ENCODE data around the gene TMEM106B. TPM values are rescaled to one million over a fixed set of nuclear protein-coding genes. Genes with fewer than 3 reads are reported as not detected.

TMEM106B gene
- total and polyA plus RNA-seq, 2 experiments from 2014 or later, result 20.1 to 42.8 TPM

GRCh38 chr7:12209221-12209620 is 1.9 kb upstream of the TMEM106B start:
- H3K27ac Mint-ChIP-seq, result no peak overlapping the region
- H3F3A ChIP-seq (replicated peaks; ENCODE audit: low read depth), result 0 out of 2 replicates have a peak, but pooled peaks cover 5% of the 10 kb centered on the region
- TF ChIP-seq NANOG (IDR thresholded peaks at IDR 0.05; ENCODE audit: borderline replicate concordance) (no peak), ZNF114 (CRISPR knock-in tag; IDR thresholded peaks at IDR 0.05) (no peak)
- TF ChIP-seq, protein P1, sequence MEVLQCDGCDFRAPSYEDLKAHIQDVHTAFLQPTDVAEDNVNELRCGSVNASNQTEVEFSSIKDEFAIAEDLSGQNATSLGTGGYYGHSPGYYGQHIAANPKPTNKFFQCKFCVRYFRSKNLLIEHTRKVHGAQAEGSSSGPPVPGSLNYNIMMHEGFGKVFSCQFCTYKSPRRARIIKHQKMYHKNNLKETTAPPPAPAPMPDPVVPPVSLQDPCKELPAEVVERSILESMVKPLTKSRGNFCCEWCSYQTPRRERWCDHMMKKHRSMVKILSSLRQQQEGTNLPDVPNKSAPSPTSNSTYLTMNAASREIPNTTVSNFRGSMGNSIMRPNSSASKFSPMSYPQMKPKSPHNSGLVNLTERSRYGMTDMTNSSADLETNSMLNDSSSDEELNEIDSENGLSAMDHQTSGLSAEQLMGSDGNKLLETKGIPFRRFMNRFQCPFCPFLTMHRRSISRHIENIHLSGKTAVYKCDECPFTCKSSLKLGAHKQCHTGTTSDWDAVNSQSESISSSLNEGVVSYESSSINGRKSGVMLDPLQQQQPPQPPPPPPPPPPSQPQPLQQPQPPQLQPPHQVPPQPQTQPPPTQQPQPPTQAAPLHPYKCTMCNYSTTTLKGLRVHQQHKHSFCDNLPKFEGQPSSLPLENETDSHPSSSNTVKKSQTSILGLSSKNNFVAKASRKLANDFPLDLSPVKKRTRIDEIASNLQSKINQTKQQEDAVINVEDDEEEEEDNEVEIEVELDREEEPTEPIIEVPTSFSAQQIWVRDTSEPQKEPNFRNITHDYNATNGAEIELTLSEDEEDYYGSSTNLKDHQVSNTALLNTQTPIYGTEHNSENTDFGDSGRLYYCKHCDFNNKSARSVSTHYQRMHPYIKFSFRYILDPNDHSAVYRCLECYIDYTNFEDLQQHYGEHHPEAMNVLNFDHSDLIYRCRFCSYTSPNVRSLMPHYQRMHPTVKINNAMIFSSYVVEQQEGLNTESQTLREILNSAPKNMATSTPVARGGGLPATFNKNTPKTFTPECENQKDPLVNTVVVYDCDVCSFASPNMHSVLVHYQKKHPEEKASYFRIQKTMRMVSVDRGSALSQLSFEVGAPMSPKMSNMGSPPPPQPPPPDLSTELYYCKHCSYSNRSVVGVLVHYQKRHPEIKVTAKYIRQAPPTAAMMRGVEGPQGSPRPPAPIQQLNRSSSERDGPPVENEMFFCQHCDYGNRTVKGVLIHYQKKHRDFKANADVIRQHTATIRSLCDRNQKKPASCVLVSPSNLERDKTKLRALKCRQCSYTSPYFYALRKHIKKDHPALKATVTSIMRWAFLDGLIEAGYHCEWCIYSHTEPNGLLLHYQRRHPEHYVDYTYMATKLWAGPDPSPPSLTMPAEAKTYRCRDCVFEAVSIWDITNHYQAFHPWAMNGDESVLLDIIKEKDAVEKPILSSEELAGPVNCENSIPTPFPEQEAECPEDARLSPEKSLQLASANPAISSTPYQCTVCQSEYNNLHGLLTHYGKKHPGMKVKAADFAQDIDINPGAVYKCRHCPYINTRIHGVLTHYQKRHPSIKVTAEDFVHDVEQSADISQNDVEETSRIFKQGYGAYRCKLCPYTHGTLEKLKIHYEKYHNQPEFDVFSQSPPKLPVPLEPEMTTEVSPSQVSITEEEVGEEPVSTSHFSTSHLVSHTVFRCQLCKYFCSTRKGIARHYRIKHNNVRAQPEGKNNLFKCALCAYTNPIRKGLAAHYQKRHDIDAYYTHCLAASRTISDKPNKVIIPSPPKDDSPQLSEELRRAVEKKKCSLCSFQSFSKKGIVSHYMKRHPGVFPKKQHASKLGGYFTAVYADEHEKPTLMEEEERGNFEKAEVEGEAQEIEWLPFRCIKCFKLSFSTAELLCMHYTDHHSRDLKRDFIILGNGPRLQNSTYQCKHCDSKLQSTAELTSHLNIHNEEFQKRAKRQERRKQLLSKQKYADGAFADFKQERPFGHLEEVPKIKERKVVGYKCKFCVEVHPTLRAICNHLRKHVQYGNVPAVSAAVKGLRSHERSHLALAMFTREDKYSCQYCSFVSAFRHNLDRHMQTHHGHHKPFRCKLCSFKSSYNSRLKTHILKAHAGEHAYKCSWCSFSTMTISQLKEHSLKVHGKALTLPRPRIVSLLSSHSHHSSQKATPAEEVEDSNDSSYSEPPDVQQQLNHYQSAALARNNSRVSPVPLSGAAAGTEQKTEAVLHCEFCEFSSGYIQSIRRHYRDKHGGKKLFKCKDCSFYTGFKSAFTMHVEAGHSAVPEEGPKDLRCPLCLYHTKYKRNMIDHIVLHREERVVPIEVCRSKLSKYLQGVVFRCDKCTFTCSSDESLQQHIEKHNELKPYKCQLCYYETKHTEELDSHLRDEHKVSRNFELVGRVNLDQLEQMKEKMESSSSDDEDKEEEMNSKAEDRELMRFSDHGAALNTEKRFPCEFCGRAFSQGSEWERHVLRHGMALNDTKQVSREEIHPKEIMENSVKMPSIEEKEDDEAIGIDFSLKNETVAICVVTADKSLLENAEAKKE (CRISPR knock-in tag; IDR thresholded peaks at IDR 0.05), result no peak
- no peaks in the 10 kb centered on the region for H3K36me3 ChIP-seq (ENCODE audit: insufficient read depth)
- H2AFZ ChIP-seq, result no peak overlapping the region
- peaks cover 10% of the 10 kb centered on the region for H3K4me1 ChIP-seq (ENCODE audit: insufficient read depth)
- H3K36me3 Mint-ChIP-seq (ENCODE audit: low read depth), result no peaks in the 10 kb centered on the region
- H3K27me3 Mint-ChIP-seq (ENCODE audit: insufficient read depth, low read depth, poor library complexity), result peaks cover 6% of the 10 kb centered on the region
- no peaks in the 10 kb centered on the region for H4K20me1 ChIP-seq (replicated peaks; ENCODE audit: insufficient read depth)
- no peaks in the 10 kb centered on the region for H3K9me2 ChIP-seq (ENCODE audit: insufficient read depth)
- H3K27ac ChIP-seq (ENCODE audit: low read depth), result no peak overlapping the region
- DNase-seq (ENCODE audit: low spot score) (no peak), ATAC-seq (no peak)
- H3K9me3 Mint-ChIP-seq, result no peaks in the 10 kb centered on the region
- no peak overlapping the region for H3K4me3 Mint-ChIP-seq
- H3K4me3 ChIP-seq, result no peak overlapping the region
- peaks cover 21% of the 10 kb centered on the region for H3K79me2 ChIP-seq (replicated peaks; ENCODE audit: insufficient read depth)
- no peak overlapping the region for H3K4me2 ChIP-seq
- peaks cover 14% of the 10 kb centered on the region for H3K27me3 ChIP-seq (ENCODE audit: insufficient read depth)
- H3K4me1 Mint-ChIP-seq, result peaks cover 14% of the 10 kb centered on the region

DNA sequence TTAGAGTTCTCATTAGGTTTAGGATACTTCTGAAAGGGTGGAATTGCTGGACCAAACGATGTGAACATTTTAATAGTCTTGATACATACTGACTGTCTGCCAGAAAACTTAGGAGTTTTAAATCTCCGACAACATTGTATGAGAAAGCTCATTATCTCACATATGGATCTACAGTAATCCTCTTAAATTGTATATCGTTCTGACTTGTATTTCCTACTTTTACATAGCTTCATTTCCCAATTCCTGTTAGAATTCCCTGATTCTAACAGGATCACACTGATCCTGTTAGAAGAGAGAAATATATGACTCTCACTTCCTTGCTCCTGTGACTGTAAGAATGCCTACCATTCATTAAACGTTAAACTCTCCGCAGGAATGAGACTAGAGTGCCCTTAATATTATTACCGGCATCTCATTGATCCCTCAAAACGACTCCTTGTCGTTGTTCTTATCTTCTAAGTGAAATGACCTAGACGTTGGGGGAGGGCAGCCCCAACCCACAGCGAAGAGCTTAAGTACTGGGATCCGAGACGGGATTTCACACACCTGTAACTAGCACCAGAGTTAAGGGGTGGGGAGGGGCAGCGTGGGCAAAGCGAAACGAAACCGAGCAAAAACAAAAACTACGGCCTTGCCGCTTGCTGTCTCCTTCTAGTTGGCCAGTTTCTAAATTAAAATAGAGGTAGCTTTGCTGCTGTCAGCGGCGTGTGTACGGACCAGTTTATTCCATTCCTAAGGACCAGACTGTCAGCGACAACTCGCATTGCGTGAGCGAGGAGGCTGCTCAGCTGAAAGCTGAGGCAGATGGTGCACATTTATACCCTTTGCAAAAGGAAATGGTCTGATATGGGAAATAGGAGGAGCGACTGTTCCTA is 678 bp upstream of the TMEM106B start:
- peak; percentile 58 for DNase-seq (ENCODE audit: low spot score)
- H3K4me2 ChIP-seq, result peak overlapping the region; percentile 97
- Mint-ChIP-seq H3K27me3 (ENCODE audit: insufficient read depth, low read depth, poor library complexity) (peaks cover 6% of the 10 kb centered on the region), H3K27ac (peak overlapping the region; percentile 56), H3K36me3 (ENCODE audit: low read depth) (no peaks in the 10 kb centered on the region), H3K9me3 (no peaks in the 10 kb centered on the region), H3K4me3 (peak overlapping the region; percentile 84), H3K4me1 (peaks cover 14% of the 10 kb centered on the region)
- H3K27me3 ChIP-seq (ENCODE audit: insufficient read depth), result peaks cover 14% of the 10 kb centered on the region
- peak; percentile 38 for ATAC-seq
- H3K9me2 ChIP-seq (ENCODE audit: insufficient read depth), result no peaks in the 10 kb centered on the region
- H3K4me3 ChIP-seq, result peak overlapping the region; percentile 74
- peak overlapping the region; percentile 17; the same call in 1 of the 2 replicates for H3K27ac ChIP-seq (ENCODE audit: low read depth)
- peaks cover 10% of the 10 kb centered on the region for H3K4me1 ChIP-seq (ENCODE audit: insufficient read depth)
- H3F3A ChIP-seq (replicated peaks; ENCODE audit: low read depth), result 0 out of 2 replicates have a peak, but pooled peaks cover 5% of the 10 kb centered on the region
- peaks cover 22% of the 10 kb centered on the region for H3K79me2 ChIP-seq (replicated peaks; ENCODE audit: insufficient read depth)
- no peaks in the 10 kb centered on the region for H3K36me3 ChIP-seq (ENCODE audit: insufficient read depth)
- H4K20me1 ChIP-seq (replicated peaks; ENCODE audit: insufficient read depth), result no peaks in the 10 kb centered on the region
- peak overlapping the region; percentile 97 for H2AFZ ChIP-seq
- TF ChIP-seq JUNB (IDR thresholded peaks at IDR 0.05; ENCODE audit: unreplicated experiment) (no peak), ZNF114 (CRISPR knock-in tag; IDR thresholded peaks at IDR 0.05) (no peak), REST (IDR thresholded peaks at IDR 0.05; ENCODE audit: unreplicated experiment) (no peak), CREB1 (CRISPR knock-in tag; IDR thresholded peaks at IDR 0.05; ENCODE audit: low read depth) (no peak), EZH2 (IDR thresholded peaks at IDR 0.05; ENCODE audit: low read depth, unreplicated experiment) (no peak)
- TF ChIP-seq, protein P2, sequence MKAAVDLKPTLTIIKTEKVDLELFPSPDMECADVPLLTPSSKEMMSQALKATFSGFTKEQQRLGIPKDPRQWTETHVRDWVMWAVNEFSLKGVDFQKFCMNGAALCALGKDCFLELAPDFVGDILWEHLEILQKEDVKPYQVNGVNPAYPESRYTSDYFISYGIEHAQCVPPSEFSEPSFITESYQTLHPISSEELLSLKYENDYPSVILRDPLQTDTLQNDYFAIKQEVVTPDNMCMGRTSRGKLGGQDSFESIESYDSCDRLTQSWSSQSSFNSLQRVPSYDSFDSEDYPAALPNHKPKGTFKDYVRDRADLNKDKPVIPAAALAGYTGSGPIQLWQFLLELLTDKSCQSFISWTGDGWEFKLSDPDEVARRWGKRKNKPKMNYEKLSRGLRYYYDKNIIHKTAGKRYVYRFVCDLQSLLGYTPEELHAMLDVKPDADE (IDR thresholded peaks at IDR 0.05), result no peak

Measured in GM23338 (cell line).